HepG2 (cell line): Measurements from ENCODE around the gene PMFBP1. TPM values are rescaled to one million over a fixed set of nuclear protein-coding genes. Genes with fewer than 3 reads are reported as not detected.

Experiments
- ARID5B ChIP-seq: IDR thresholded peaks from 2 replicates; pipeline ENCODE4 v1.4.0; 2020; ENCODE audit warnings: mild to moderate bottlenecking, missing genetic modification reagents
- ESRRA ChIP-seq: sonication (generic); formaldehyde crosslinking; IDR thresholded peaks from 2 replicates; pipeline ENCODE4 v1.5.1; 2020; ENCODE audit warnings: mild to moderate bottlenecking, low read depth, missing genetic modification reagents
- ETS1 ChIP-seq: sonication (generic); formaldehyde crosslinking; IDR thresholded peaks from 2 replicates; pipeline ENCODE4 v1.4.0; 2020; ENCODE audit warnings: missing genetic modification reagents
- GZF1 ChIP-seq: sonication (generic); formaldehyde crosslinking; IDR thresholded peaks from 2 replicates; pipeline ENCODE4 v1.5.1; 2020; ENCODE audit warnings: mild to moderate bottlenecking, missing genetic modification reagents
- HNF4G ChIP-seq, 2 experiments: sonication (generic) in 1 of 2; formaldehyde crosslinking in 1 of 2; IDR thresholded peaks; 2 replicates each; pipeline versions ENCODE4 v1.4.0 to v1.6.1; 2011 to 2020; ENCODE audit warnings: borderline replicate concordance in 2 of 2, low read depth in 2 of 2, mild to moderate bottlenecking in 2 of 2, low read length in 1 of 2, missing genetic modification reagents in 1 of 2, moderate library complexity in 1 of 2
- HOMEZ ChIP-seq: IDR thresholded peaks from 2 replicates; pipeline ENCODE4 v1.6.1; 2016; ENCODE audit warnings: low read depth
- MED8 ChIP-seq: sonication (generic); formaldehyde crosslinking; IDR thresholded peaks from 2 replicates; pipeline ENCODE4 v1.8.1; 2023; ENCODE audit warnings: mild to moderate bottlenecking, missing genetic modification reagents; ENCODE audit not compliant: insufficient replicate concordance
- PHF5A ChIP-seq: IDR thresholded peaks from one replicate; pipeline ENCODE4 v1.6.1; 2018; ENCODE audit warnings: low read depth, missing genetic modification reagents; ENCODE audit not compliant: unreplicated experiment
- SYNCRIP ChIP-seq: fragments of 200-400 bp; formaldehyde crosslinking; IDR thresholded peaks from 2 replicates; pipeline ENCODE4 v1.6.1; 2018; ENCODE audit warnings: mild to moderate bottlenecking, low read depth, low read length; ENCODE audit not compliant: insufficient read depth
- TGIF2 ChIP-seq: IDR thresholded peaks from 2 replicates; pipeline ENCODE4 v1.6.1; 2016; ENCODE audit warnings: control low read depth, missing compliant biosample characterization
- ZBED4 ChIP-seq: sonication (generic); formaldehyde crosslinking; IDR thresholded peaks from 2 replicates; pipeline ENCODE4 v1.4.0; 2020; ENCODE audit warnings: missing genetic modification reagents, borderline replicate concordance
- ZBTB38 ChIP-seq: sonication (generic); formaldehyde crosslinking; IDR thresholded peaks from 2 replicates; pipeline ENCODE4 v1.5.1; 2020; ENCODE audit warnings: mild to moderate bottlenecking, missing genetic modification reagents
- ZNF205 ChIP-seq: IDR thresholded peaks from 2 replicates; pipeline ENCODE4 v1.6.1; 2018; ENCODE audit warnings: missing biosample characterization, missing genetic modification reagents
- ZNF33B ChIP-seq: sonication (generic); formaldehyde crosslinking; IDR thresholded peaks from 2 replicates; pipeline ENCODE4 v1.5.1; 2020; ENCODE audit warnings: mild to moderate bottlenecking, missing genetic modification reagents
- ZNF431 ChIP-seq: sonication (generic); formaldehyde crosslinking; IDR thresholded peaks from 2 replicates; pipeline ENCODE4 v1.9.0; 2022; ENCODE audit warnings: missing genetic modification reagents, low read depth, mild to moderate bottlenecking, borderline replicate concordance
- ZNF468 ChIP-seq: sonication (generic); formaldehyde crosslinking; IDR thresholded peaks from 2 replicates; pipeline ENCODE4 v1.8.0; 2022; ENCODE audit warnings: mild to moderate bottlenecking, moderate library complexity, missing genetic modification reagents
- ZNF510 ChIP-seq: sonication (generic); formaldehyde crosslinking; IDR thresholded peaks from 2 replicates; pipeline ENCODE4 v1.4.0; 2020; ENCODE audit warnings: low read depth, mild to moderate bottlenecking, missing genetic modification reagents
- ZNF644 ChIP-seq: IDR thresholded peaks from 2 replicates; pipeline ENCODE4 v1.6.1; 2016; ENCODE audit warnings: low read depth
- polyA plus RNA-seq, 8 experiments: library from polyadenylated mRNA; depleted of rRNA in 3 of 8; stranded (reverse) in 7 of 8; unstranded in 1 of 8; fragments of >200 nt; fragmentation: Illumina TruSeq in 4 of 8; extraction: Trizol in 4 of 8; gene quantifications; 2 replicates each; pipeline versions ENCODE4 v1.2.1 to v1.2.3, GENCODE V29; 2011 to 2016; ENCODE audit warnings: low read depth in 4 of 8, missing spikeins in 1 of 8, mixed read lengths in 1 of 8; ENCODE audit not compliant: insufficient read depth in 1 of 8
- total RNA-seq, 5 experiments: library from RNA; depleted of rRNA; stranded (reverse); fragments of >200 nt; fragmentation: Illumina TruSeq; extraction: Trizol; gene quantifications; 2 replicates each; pipeline ENCODE4 v1.2.3, GENCODE V29; 2016; ENCODE audit warnings: low read depth in 1 of 5

PMFBP1 gene
- total and polyA plus RNA-seq, 2 of the 13 experiments (the other 11 are each of a cell fraction or from before 2014, with no cell fraction given): 1.9 to 3.8 TPM

GRCh38 chr16:72072514-72073342, 99.2 kb downstream of the PMFBP1 start (continued):
- TF ChIP-seq ZNF468 (CRISPR knock-in tag) (no peak), ZBTB38 (CRISPR knock-in tag) (no peak), ESRRA (no peak; the same call in 1 of the 2 replicates), ETS1 (CRISPR knock-in tag) (no peak), ZNF33B (CRISPR knock-in tag) (no peak), ZBED4 (peak; percentile 57; the same call in 1 of the 2 replicates), PHF5A (CRISPR knock-in tag) (no peak), ARID5B (CRISPR knock-in tag) (peak; percentile 91), TGIF2 (CRISPR knock-in tag) (peak; percentile 74; the same call in 1 of the 2 replicates), HNF4G (IDR thresholded peaks at IDR 0.05; ENCODE audit: borderline replicate concordance, low read depth, low read length) (peak; percentile 53; the same call in 1 of the 2 replicates), HNF4G (CRISPR knock-in tag; IDR thresholded peaks at IDR 0.05; ENCODE audit: borderline replicate concordance, low read depth) (no peak), ZNF205 (CRISPR knock-in tag) (peak; percentile 68; the same call in 1 of the 2 replicates), SYNCRIP (no peak), ZNF431 (CRISPR knock-in tag) (no peak), MED8 (CRISPR knock-in tag) (no peak), GZF1 (CRISPR knock-in tag) (no peak), HOMEZ (CRISPR knock-in tag) (peak; percentile 92), ZNF510 (CRISPR knock-in tag) (no peak), ZNF644 (peak; percentile 49; the same call in 1 of the 2 replicates)
